ENCODE measurements around the gene USP2. TPM values are rescaled to one million over a fixed set of nuclear protein-coding genes. Genes with fewer than 3 reads are reported as not detected.

The USP2 gene
- total RNA-seq, 1 experiment from 2014 or later = 3.1 TPM

DNA sequence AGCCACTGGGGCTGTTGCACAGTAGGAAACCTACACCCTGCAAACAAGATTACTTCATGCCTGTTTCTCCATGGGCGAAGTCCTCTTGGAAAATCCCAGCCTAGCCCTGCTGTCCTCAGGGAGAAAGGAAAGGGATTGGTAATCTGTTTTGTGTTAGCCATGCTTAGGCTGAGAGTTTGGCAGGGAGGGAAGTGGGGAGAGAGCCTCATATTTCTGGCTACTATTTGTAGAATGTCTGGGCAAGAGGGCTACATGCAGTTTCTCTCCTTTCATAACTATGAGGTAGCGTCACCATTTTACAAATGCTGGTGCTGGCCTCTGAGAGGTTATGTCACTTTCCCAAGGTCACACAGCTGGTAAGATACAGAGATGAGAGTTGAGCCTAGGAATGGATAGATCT, 34.2 kb downstream of the USP2 start:
- ChIA-PET POLR2A (no interaction called here), CTCF (no interaction called here)
- DNase-seq (ENCODE audit: low read depth, low spot score) (no peak), ATAC-seq (no peak)
- in situ Hi-C loops (cut with HindIII; ENCODE audit: low pct_unique_long_range_greater_than_20kb, low sequenced_read_pairs) = no loop called here
- no peaks in the 10 kb centered on the region for H3K27me3 ChIP-seq (ENCODE audit: control insufficient read depth, insufficient read depth, low read length)
- H3K4me3 ChIP-seq (ENCODE audit: low read depth in 2 of 2, low read length in 2 of 2) = no peak overlapping the region
- TF ChIP-seq POLR2AphosphoS5 (IDR thresholded peaks at IDR 0.05; ENCODE audit: low read depth, low read length) (no peak), TCF7L2 (IDR thresholded peaks at IDR 0.05; ENCODE audit: low read depth, low read length) (no peak), SIN3A (IDR thresholded peaks at IDR 0.05; ENCODE audit: borderline replicate concordance, insufficient read depth, low read depth, low read length) (no peak)
- TF ChIP-seq, protein P1, sequence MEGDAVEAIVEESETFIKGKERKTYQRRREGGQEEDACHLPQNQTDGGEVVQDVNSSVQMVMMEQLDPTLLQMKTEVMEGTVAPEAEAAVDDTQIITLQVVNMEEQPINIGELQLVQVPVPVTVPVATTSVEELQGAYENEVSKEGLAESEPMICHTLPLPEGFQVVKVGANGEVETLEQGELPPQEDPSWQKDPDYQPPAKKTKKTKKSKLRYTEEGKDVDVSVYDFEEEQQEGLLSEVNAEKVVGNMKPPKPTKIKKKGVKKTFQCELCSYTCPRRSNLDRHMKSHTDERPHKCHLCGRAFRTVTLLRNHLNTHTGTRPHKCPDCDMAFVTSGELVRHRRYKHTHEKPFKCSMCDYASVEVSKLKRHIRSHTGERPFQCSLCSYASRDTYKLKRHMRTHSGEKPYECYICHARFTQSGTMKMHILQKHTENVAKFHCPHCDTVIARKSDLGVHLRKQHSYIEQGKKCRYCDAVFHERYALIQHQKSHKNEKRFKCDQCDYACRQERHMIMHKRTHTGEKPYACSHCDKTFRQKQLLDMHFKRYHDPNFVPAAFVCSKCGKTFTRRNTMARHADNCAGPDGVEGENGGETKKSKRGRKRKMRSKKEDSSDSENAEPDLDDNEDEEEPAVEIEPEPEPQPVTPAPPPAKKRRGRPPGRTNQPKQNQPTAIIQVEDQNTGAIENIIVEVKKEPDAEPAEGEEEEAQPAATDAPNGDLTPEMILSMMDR (IDR thresholded peaks at IDR 0.05) = no peak
- TF ChIP-seq, protein P2, sequence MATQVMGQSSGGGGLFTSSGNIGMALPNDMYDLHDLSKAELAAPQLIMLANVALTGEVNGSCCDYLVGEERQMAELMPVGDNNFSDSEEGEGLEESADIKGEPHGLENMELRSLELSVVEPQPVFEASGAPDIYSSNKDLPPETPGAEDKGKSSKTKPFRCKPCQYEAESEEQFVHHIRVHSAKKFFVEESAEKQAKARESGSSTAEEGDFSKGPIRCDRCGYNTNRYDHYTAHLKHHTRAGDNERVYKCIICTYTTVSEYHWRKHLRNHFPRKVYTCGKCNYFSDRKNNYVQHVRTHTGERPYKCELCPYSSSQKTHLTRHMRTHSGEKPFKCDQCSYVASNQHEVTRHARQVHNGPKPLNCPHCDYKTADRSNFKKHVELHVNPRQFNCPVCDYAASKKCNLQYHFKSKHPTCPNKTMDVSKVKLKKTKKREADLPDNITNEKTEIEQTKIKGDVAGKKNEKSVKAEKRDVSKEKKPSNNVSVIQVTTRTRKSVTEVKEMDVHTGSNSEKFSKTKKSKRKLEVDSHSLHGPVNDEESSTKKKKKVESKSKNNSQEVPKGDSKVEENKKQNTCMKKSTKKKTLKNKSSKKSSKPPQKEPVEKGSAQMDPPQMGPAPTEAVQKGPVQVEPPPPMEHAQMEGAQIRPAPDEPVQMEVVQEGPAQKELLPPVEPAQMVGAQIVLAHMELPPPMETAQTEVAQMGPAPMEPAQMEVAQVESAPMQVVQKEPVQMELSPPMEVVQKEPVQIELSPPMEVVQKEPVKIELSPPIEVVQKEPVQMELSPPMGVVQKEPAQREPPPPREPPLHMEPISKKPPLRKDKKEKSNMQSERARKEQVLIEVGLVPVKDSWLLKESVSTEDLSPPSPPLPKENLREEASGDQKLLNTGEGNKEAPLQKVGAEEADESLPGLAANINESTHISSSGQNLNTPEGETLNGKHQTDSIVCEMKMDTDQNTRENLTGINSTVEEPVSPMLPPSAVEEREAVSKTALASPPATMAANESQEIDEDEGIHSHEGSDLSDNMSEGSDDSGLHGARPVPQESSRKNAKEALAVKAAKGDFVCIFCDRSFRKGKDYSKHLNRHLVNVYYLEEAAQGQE (IDR thresholded peaks at IDR 0.05; ENCODE audit: insufficient read depth in 1 of 2, low read depth in 2 of 2, low read length in 1 of 2) = no peak
- no TSS peak for BruUV-seq (replicated peaks)
- intact Hi-C loops (cut with micrococcal nuclease; ENCODE audit: unreplicated experiment) = no loop called here
- H3K27ac ChIP-seq (ENCODE audit: low read length) = no peak overlapping the region
- no peaks in the 10 kb centered on the region for H3K36me3 ChIP-seq (ENCODE audit: control insufficient read depth, insufficient read depth, low read length)
- no peaks in the 10 kb centered on the region for H3K4me1 ChIP-seq (ENCODE audit: control insufficient read depth, insufficient read depth, low read length)
- no peaks in the 10 kb centered on the region for H3K9me3 ChIP-seq (ENCODE audit: control insufficient read depth, insufficient read depth, low read depth, low read length)

DNA sequence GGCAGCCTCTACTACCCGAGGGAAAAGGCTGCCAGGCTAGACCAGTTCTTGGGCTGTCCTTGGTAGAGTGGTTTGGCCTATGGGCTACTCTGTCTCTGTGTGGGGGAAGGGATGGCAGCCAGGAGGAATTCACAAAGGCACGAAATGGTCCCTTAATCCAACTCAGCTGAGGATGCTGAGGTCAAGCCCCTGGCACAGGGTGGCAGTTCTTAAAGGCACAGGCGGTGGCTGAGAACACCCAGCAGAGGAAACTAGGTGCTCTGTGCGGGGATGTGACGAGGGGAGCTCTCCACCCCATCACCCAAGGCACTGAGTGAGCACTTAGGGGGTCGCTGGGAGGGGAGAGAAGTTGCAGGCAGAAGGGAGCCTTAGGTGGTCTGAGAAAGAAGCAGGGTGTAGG, 34.9 kb downstream of the USP2 start, which contains the start of gene MFRP:
Gene MFRP, minus strand, starts transcription at position 101 of the 400 bp plus-strand sequence. CDS start 192 bp downstream, outside the sequence.
- Histone ChIP-seq H3K36me3 (ENCODE audit: control insufficient read depth, insufficient read depth, low read length) (no peaks in the 10 kb centered on the region), H3K4me3 (ENCODE audit: low read depth in 2 of 2, low read length in 2 of 2) (no peak within 1 kb of the TSS), H3K27ac (ENCODE audit: low read length) (no peak within 1 kb of the TSS), H3K4me1 (ENCODE audit: control insufficient read depth, insufficient read depth, low read length) (no peaks in the 10 kb centered on the region), H3K27me3 (ENCODE audit: control insufficient read depth, insufficient read depth, low read length) (no peaks in the 10 kb centered on the region), H3K9me3 (ENCODE audit: control insufficient read depth, insufficient read depth, low read depth, low read length) (no peaks in the 10 kb centered on the region)
- no TSS peak for BruUV-seq (replicated peaks)
- TF ChIP-seq SIN3A (IDR thresholded peaks at IDR 0.05; ENCODE audit: borderline replicate concordance, insufficient read depth, low read depth, low read length) = no peak
- TF ChIP-seq, protein P1 (IDR thresholded peaks at IDR 0.05) = no peak
- TF ChIP-seq, protein P2 (IDR thresholded peaks at IDR 0.05; ENCODE audit: insufficient read depth in 1 of 2, low read depth in 2 of 2, low read length in 1 of 2) = no peak
- TF ChIP-seq TCF7L2 (IDR thresholded peaks at IDR 0.05; ENCODE audit: low read depth, low read length) = no peak
- no peak for TF ChIP-seq POLR2AphosphoS5 (IDR thresholded peaks at IDR 0.05; ENCODE audit: low read depth, low read length)
- ChIA-PET POLR2A (no interaction called here), CTCF (no interaction called here)
- DNase-seq (ENCODE audit: low read depth, low spot score) = no peak
- ATAC-seq = no peak
- in situ Hi-C loops (cut with HindIII; ENCODE audit: low pct_unique_long_range_greater_than_20kb, low sequenced_read_pairs) = no loop called here
- intact Hi-C loops (cut with micrococcal nuclease; ENCODE audit: unreplicated experiment) = no loop called here

All from Panc1 (cell line).